Effector CD8-positive, alpha-beta T cell (primary cell): ENCODE measurements around the gene INTS1.
"Not testable (repeated sequence)": the region's sequence is repeated elsewhere in the genome, so short reads cannot be mapped to it uniquely, and the experiment has no call there.

Experiments used
- DNase-seq: peaks from one replicate; lab custom pipeline; 2025; lab: John Stamatoyannopoulos, UW

The INTS1 gene

DNA sequence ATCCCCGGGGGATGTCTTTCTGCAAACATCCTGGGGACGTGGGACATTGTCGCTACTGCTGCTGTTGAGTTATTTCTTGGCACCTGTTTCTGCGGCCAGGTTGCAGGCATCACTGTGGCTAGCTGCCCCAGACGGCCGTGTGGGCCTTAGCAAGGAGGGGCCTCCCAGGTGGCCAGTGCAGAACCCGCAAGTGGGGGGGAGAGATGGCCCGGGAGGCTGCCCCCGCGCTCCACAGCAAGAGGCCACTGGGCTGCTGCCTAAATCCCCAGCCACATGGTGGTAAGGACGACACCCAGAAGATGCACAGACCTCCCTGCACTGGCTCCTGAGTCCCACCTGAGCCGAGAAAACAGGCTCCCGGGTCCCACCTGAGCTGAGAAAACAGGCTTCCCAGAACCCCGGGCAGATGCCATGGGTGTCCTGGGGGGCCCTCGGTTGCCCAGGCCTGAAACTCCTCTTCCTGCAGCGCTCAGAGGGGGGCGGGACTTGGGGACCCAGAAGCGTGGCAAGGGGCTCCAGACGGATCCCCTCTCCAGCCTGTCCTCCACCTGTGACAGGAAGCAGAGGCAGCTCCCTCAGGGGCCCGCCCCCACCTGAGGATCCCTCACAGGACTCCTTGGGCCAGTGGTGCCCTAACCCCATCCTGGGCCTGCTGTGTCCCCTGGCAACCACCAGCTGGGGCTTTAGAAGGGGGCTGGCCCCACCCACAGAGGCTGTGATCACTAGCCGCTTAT, 25.4 kb upstream of the INTS1 start:
- DNase-seq = no peak

DNA sequence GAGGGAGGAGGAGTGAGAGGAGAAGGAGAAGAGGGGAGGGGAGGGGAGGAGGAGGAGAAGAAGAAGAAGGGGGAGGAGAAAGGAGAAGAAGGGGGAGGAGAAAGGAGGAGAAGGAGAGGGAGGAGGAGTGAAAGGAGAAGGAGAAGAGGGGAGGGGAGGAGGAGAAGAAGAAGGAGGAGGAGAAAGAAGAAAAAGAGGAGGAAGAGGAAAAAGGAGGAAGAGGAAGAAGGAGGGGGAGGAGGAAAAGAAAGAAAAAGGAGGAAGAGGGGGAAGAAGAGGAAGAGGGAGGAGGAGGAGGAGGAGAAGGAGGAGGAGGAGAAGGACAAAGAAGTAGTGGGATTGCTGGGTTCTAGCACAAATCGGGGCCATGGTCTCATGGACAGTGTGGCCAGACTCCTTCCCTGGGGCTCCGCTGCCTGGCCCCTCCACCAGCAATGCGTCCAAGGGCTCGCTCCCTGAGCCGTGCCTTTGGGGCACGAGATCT, 22.1 kb upstream of the INTS1 start:
- no peak for DNase-seq

DNA sequence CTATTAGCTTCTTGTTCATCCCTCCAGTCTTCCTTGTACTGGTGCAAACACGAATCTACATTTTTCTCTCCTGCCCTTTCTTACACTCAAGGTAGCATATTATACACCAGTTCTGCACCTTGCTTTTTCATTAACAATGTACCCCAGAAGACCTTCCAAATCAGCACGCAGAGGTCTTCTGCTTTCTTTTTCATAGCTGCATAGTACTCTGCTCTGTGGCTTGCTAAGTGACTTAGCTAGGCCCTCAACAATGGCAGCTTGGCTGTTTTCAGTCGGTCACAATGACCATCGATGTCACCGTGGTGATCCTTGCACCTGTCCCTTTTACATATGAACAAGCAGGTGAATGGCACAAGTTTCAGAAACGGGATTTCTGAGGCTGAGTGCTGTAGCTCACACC, 21.2 kb upstream of the INTS1 start:
- no peak for DNase-seq

GRCh38 chr7:1523844-1524243, 19.7 kb upstream of the INTS1 start:
- no peak for DNase-seq

DNA sequence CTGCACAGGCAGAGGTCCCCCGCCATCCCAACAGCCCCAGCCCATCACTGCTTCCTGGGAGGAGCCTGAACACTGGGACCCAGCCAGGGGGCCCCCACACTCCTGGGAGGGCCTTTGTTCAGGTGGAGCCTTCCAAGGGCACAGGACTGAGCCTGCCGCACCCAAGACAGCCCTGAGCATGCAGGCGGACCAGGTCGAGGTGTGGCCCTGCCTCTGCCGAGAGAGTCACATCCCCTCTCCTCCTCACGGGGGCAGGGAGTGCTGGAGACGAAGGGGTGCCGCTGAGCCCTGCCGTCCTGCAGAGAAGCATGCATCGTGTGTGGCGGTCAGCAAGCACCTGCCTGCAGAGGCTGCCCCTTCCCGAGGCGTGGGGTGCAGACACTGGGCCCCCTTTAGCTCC, 19.0 kb upstream of the INTS1 start:
- no peak for DNase-seq

DNA sequence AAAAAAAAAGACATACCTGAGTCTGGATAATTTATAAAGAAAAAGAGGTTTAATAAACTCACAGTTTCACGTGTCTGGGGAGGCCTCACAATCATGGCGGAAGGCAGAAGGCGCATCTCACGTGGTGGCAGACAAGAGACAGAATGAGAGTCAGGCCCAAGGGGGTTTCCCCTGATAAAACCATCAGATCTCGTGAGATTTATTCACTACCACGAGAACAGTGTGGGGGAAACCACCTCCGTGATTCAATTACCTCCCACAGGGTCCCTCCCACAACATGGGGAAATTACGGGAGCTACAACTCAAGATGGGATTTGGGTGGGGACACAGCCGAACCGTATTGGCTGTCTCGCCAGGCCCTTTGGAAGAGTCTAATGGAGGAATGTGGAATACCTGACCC, 17.3 kb upstream of the INTS1 start:
- DNase-seq = no peak

DNA sequence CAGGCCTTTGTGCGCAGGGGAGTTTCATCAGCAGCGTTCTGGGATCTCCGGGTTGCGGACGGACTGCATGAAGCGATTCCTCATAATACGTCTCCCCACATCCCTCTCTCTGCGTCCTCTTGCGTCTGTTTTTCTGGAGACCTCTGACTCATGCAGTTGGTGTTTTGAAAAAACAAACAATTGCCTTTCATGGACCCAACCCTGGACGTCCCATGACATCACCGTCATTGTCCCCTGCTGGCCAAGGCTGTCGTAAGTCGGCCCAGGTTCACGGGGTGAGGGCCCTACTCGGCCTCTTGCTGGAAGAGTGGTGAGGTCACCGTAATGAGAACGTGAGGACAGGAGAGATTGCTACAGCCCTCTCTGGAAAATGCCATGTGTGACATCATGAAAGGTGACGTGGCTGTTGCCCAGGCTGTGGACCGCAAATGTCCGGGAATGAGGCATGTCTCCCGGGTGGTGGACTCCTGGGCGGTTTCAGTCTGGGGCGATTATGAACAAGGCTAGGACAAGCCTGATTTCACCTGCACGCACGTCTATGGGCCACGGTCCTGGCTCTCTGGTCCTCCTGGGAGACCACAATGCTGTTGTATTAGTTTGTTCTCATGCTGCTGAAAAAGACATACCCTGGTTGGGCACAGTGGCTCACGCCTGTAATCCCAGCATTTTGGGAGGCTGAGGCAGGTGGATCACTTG, 16.5 kb upstream of the INTS1 start:
- no peak for DNase-seq

- not testable (repeated sequence) for DNase-seq
These were observed 15.2 kb upstream of the INTS1 start for GRCh38 chr7:1519322-1519922.

DNA sequence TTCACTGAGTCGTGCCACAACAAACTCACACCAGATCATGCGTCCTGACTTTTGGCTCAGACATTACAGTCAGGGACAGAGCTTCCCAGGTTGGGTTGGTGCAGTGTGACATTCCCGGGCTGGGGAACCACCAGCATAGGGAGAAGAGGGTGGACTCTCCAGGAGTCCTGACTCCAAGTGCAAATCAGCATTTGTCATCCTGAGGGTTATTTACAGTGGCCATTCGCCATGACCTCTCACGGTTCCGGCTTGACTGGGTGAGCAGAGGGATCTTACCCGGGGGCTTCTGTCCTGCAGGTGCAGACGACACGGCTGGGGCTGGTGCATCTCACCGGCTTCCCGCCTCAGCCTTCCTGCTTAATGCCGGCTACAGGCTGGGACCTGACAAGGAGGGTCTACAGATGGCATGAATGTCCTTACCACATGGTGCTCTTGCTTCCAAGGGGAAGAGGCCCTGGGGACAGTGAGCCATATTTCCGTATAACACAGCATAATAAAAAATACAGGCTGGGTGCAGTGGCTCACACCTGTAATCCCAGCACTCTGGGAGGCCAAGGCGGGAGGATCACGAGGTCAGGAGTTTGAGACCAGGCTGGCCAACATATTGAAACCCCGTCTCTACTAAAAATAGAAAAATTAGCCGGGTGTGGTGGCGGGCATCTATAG, 12.5 kb upstream of the INTS1 start:
- DNase-seq = no peak

DNA sequence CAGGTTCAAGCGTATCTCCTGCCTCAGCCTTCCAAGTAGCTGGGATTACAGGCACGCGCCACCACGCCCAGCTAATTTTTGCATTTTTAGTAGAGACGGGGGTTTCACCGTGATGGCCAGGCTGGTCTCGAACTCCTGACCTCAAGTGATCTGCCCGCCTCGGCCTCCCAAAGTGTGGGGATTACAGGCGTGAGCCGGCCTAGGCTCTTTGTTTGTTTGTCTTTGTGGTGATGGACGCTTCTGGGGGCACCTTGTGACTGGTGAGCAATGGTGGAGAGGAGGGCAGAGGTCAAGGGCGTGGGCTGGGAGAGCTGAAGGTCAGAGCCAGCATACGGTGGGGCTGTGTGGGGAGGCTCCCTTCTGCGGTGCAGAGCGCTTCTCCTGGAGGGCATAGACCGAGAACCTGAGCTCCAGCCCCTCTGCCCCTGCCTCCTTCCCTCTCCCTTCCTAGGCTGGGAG, 11.3 kb upstream of the INTS1 start:
- DNase-seq = not testable (repeated sequence)

- DNase-seq = no peak
These were observed 10.8 kb upstream of the INTS1 start for GRCh38 chr7:1514995-1515401.

DNA sequence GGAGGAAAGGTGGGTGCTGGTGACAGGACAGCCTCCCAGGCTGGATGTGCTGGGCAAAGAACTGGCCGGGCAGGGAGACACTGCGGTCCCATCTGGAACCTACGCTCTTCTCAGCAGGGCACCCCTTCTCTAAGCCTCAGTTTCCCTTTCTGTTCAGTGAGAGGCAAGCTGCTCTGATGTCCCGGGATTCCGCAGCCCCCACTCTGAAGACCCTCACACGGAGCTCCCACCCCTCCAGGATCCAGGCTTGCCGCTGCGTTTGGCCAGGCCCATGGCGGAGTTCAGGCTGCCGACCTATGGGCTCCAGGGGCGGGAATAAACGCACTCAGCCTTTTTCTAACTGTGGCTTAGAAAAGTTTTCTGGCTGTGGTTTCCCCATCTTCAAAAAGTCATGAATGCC, 10.2 kb upstream of the INTS1 start:
- DNase-seq = no peak

DNA sequence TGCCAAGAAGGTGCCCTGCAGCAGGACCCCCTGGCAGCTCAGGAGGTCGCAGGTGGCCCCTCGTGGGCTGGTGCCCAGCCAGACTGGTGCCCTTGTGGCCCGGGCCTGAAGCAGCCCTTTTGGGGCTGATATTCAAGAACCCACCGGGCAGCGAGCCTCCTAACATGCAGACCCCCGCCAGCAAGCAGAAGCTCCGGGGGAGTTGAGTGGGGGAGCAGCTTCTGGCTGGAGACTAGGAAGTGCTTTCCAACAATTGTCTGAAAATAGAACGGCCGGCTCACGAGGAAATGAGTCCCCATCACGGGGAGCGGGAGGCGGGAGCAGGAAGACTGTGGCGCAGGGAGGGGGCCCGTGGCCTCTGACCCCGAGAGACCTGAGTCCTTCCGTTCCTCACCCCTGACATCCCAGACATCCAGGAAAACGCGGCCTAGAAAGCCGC, 9.5 kb upstream of the INTS1 start:
- no peak for DNase-seq

DNA sequence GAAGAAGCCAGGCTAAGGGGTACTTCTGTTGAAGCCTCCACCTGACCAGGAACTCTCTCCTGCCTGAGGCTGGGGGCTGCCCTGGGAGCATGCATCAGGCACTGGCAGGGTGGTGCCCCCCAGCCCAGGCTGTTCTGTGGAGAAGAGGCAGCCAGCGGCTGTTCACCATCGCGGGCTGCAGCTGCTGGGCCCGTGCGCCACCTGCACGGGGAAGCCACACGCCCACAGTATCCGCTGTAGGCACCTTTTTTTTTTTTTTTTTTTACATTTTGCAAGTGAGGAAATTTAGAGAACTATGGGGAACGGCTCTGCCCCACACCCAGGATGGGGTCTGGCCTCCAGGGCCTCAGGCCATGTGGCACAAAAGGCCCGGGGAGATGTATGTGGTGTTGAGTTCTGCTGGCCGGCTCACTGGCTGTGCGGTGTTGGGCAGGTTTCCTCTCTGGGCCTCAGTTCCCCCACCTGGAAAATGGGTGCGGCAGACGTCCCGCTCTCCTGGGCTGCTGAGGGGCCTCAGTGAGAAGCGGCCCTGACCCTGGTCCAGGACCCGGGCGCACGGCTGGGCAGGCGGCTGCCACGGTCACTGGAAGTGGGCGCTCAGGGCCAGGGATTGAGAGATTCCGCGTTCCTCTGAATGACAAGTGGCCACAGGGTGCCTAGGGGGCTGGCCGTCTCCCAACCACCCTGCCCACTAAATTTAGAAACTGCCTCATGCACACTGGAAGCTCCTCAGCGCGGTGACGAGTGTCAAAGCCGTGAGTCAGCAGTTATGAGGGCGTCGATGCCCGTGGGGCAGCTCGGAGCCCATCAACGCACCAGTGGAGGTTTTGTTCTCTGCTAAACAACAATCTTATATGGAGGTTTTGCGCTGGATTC, 8.8 kb upstream of the INTS1 start:
- no peak for DNase-seq

DNA sequence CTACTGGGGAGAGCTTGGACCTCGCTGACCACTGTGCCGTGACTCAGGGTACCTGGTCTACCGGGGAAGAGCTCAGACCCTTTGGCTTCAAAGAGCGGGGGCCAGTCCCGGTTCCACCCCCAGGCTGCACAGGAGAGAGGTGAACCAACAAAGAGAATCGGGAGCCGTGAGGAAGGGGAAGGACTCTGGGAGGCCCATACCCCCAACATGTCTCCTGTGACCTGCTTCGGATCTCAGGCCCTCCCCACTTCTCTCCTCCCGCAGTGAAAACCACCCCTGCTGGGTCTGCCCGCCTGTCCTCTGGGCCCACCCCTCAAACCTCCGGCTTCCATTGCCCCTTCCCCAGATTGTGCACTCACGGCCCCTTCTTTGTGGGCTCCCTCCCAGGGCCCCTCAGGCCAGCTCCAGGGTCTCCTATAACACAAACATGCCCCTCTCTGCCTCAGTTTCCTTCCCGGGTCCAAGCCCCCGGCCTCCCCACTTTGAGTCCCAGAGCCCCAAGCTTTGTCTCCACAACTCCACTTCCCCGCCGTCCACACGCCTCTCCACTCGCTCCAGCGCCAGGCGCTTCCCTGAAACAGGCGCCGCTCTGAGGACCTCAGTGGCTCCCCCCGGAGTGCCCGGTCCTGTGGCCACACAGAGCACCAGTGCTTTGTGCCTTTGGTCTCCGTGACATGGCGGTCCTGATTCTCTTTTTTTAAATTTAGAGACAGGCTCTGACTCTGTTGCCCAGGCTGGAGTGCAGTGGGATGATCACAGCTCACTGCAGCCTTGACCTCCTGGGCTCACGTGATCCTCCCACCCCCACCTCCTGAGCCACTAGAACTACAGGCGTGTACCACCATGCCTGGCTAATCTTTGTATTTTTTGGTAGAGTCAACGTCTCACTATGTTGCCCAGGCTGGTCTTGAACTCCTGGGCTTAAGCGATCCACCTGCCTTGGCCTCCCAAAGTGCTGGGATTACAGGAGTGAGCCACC, 7.5 kb upstream of the INTS1 start:
- no peak for DNase-seq

DNA sequence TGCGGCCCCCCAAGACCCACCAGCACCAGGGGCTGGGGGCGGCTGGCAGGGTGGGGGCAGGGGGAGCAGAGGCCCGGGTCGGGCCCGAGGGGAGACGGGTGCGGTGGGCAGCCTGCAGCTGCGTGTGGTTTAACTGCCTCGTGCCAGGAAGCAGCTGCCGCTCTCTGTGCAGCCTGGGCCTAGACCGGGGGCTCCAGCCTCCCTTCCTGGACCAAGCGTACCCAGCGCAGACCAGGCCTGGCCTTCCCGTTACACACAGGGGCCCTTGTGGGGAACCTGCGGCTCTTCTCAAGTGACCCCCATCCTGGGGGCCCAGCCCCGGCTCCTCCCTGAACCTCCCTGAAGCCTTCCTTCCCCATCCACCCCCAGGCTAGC, 6.6 kb upstream of the INTS1 start:
- no peak for DNase-seq

DNA sequence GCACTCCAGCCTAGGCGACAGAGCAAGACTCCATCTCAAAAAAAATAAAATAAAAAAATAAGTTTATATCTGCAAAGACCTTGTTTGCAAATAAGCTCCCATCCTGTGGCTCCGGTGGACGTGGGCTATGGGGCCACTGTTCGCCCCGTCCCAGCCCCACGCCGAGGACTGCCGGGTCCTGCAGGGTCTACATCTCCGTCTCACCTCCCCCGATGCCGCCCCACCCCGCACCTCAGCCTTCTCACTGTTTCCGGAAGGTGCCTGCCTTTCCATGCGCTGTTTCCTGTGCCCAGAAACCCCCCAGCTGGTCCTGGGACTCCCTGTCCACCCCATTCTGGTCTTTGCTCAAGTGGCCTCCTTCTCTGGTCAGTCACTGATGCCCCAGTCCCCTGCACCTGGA, 5.0 kb upstream of the INTS1 start:
- no peak for DNase-seq

- DNase-seq = no peak
These were observed 4.1 kb upstream of the INTS1 start for GRCh38 chr7:1508277-1508758.

- DNase-seq = no peak
These were observed 1.8 kb upstream of the INTS1 start for GRCh38 chr7:1505731-1506550.
